Neural progenitor cell (in vitro differentiated cells): ENCODE data around the gene CACNG5. TPM values are rescaled to one million over a fixed set of nuclear protein-coding genes. Genes with fewer than 3 reads are reported as not detected.
"Not testable (repeated sequence)": the region's sequence is repeated elsewhere in the genome, so short reads cannot be mapped to it uniquely, and the experiment has no call there.

Experiments used
- DNase-seq: peaks from one replicate; pipeline ENCODE4 v3.0.0-alpha.2; 2016; ENCODE audit warnings: low spot score
- H2AFZ ChIP-seq: fragments of 200-600 bp; sonication (generic); replicated peaks from 2 replicates; pipeline ENCODE4 v1.6.1; 2016; ENCODE audit warnings: antibody characterized with exemption
- H3F3A ChIP-seq: fragments of 200-600 bp; sonication (generic); 2 replicates; pipeline ENCODE4 v1.6.1; 2016; ENCODE audit warnings: antibody characterized with exemption, low read depth
- H3K27ac ChIP-seq: fragments of 200-600 bp; sonication (generic); 2 replicates; pipeline ENCODE4 v1.5.1; 2016; ENCODE audit warnings: mild to moderate bottlenecking
- H3K27me3 ChIP-seq: fragments of 200-600 bp; sonication (generic); 2 replicates; pipeline ENCODE4 v1.6.1; 2016; ENCODE audit warnings: mild to moderate bottlenecking, moderate library complexity
- H3K36me3 ChIP-seq: fragments of 200-600 bp; sonication (generic); 2 replicates; pipeline ENCODE4 v1.5.1; 2016
- H3K4me1 ChIP-seq: fragments of 200-600 bp; sonication (generic); 2 replicates; pipeline ENCODE4 v1.6.1; 2016; ENCODE audit warnings: mixed run types
- H3K4me2 ChIP-seq: fragments of 200-600 bp; sonication (generic); 2 replicates; pipeline ENCODE4 v1.6.1; 2016
- H3K4me3 ChIP-seq: fragments of 200-600 bp; sonication (generic); 2 replicates; pipeline ENCODE4 v1.5.1; 2016
- H3K79me2 ChIP-seq: fragments of 200-600 bp; sonication (generic); 2 replicates; pipeline ENCODE4 v1.6.1; 2016; ENCODE audit warnings: low read depth
- H3K9ac ChIP-seq: fragments of 200-600 bp; sonication (generic); 2 replicates; pipeline ENCODE4 v1.6.1; 2016
- H3K9me3 ChIP-seq: fragments of 200-600 bp; sonication (generic); 2 replicates; pipeline ENCODE4 v1.5.1; 2016; ENCODE audit warnings: low read depth
- H4K20me1 ChIP-seq: fragments of 200-600 bp; sonication (generic); 2 replicates; pipeline ENCODE4 v1.6.1; 2016; ENCODE audit warnings: low read depth
- H3K27ac Mint-ChIP-seq: 3 replicates; pipeline ENCODE4 v1.8.0; 2021; ENCODE audit warnings: mixed read lengths
- H3K27me3 Mint-ChIP-seq: 2 replicates; pipeline ENCODE4 v1.8.0; 2022; ENCODE audit warnings: low read depth, mild to moderate bottlenecking, inconsistent platforms, moderate library complexity, mixed read lengths; ENCODE audit not compliant: insufficient read depth
- H3K36me3 Mint-ChIP-seq: 3 replicates; pipeline ENCODE4 v1.8.0; 2021; ENCODE audit warnings: mixed read lengths
- H3K4me1 Mint-ChIP-seq: 3 replicates; pipeline ENCODE4 v1.8.0; 2021; ENCODE audit warnings: mixed read lengths
- H3K4me3 Mint-ChIP-seq: 3 replicates; pipeline ENCODE4 v1.8.0; 2021; ENCODE audit warnings: mild to moderate bottlenecking, moderate library complexity, mixed read lengths
- H3K9me3 Mint-ChIP-seq: 3 replicates; pipeline ENCODE4 v1.8.0; 2020; ENCODE audit warnings: mixed read lengths
- EZH2 ChIP-seq: fragments of 200-600 bp; sonication (generic); IDR thresholded peaks from 2 replicates; pipeline ENCODE4 v1.6.1; 2017; ENCODE audit warnings: antibody characterized with exemption, mild to moderate bottlenecking, moderate library complexity
- EZH2phosphoT487 ChIP-seq: fragments of 200-600 bp; sonication (generic); IDR thresholded peaks from 2 replicates; pipeline ENCODE4 v1.6.1; 2017; ENCODE audit warnings: antibody characterized with exemption
- total RNA-seq: library from RNA; depleted of rRNA; stranded (reverse); fragments of >200 nt; gene quantifications from 2 replicates; pipeline ENCODE4 v1.2.3, GENCODE V29; 2015; ENCODE audit warnings: low replicate concordance
- TF ChIP-seq, protein P1 (sequence below): fragments of 200-600 bp; sonication (generic); IDR thresholded peaks from 2 replicates; pipeline ENCODE4 v1.5.1; 2017; ENCODE audit warnings: antibody characterized with exemption, mild to moderate bottlenecking

The CACNG5 gene
- total RNA-seq, 1 donor from 2014 or later, result not detected

DNA sequence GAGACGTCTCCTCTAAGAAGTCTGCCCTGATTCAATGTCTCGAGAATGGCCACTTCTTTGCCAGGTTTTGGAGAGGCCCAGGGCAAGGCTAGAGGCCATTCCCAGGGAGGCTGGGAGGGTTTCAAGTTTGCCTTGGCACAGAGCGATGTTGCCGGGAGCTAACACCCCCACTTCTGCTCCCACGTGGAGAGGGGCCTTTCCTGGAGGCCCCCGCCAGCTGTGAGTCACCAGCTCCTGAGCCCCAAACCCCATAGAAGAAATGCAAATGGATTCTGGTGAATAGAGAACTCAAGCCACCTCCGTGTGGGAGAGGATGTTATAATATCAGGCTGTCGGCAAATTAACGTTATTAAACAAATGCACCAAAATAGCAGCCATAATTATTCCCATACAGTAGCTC lies 62.2 kb downstream of the CACNG5 start:
- Mint-ChIP-seq H3K27ac (no peak overlapping the region), H3K27me3 (peaks cover 18% of the 10 kb centered on the region), H3K9me3 (no peaks in the 10 kb centered on the region), H3K4me1 (peaks cover 26% of the 10 kb centered on the region), H3K4me3 (no peak overlapping the region), H3K36me3 (no peaks in the 10 kb centered on the region)
- DNase-seq, result no peak
- no peaks in the 10 kb centered on the region for H3K27me3 ChIP-seq
- H3K4me2 ChIP-seq, result no peak overlapping the region
- H3K27ac ChIP-seq, result no peak overlapping the region
- TF ChIP-seq, protein P1, sequence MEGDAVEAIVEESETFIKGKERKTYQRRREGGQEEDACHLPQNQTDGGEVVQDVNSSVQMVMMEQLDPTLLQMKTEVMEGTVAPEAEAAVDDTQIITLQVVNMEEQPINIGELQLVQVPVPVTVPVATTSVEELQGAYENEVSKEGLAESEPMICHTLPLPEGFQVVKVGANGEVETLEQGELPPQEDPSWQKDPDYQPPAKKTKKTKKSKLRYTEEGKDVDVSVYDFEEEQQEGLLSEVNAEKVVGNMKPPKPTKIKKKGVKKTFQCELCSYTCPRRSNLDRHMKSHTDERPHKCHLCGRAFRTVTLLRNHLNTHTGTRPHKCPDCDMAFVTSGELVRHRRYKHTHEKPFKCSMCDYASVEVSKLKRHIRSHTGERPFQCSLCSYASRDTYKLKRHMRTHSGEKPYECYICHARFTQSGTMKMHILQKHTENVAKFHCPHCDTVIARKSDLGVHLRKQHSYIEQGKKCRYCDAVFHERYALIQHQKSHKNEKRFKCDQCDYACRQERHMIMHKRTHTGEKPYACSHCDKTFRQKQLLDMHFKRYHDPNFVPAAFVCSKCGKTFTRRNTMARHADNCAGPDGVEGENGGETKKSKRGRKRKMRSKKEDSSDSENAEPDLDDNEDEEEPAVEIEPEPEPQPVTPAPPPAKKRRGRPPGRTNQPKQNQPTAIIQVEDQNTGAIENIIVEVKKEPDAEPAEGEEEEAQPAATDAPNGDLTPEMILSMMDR, result no peak
- TF ChIP-seq EZH2 (no peak), EZH2phosphoT487 (no peak)
- no peaks in the 10 kb centered on the region for H4K20me1 ChIP-seq
- H3K4me1 ChIP-seq, result no peaks in the 10 kb centered on the region
- no peaks in the 10 kb centered on the region for H3F3A ChIP-seq
- no peaks in the 10 kb centered on the region for H3K36me3 ChIP-seq
- no peak overlapping the region for H3K4me3 ChIP-seq
- H2AFZ ChIP-seq, result no peak overlapping the region
- no peaks in the 10 kb centered on the region for H3K9me3 ChIP-seq
- H3K9ac ChIP-seq, result no peak overlapping the region
- no peaks in the 10 kb centered on the region for H3K79me2 ChIP-seq

- Histone ChIP-seq H4K20me1 (no peaks in the 10 kb centered on the region), H3K27me3 (no peaks in the 10 kb centered on the region), H3K27ac (no peak overlapping the region), H3K4me1 (no peaks in the 10 kb centered on the region), H3K4me2 (no peak overlapping the region), H3K9ac (no peak overlapping the region), H3K9me3 (no peaks in the 10 kb centered on the region), H3K79me2 (no peaks in the 10 kb centered on the region), H3F3A (no peaks in the 10 kb centered on the region), H3K36me3 (no peaks in the 10 kb centered on the region), H2AFZ (no peak overlapping the region), H3K4me3 (no peak overlapping the region)
- Mint-ChIP-seq H3K36me3 (no peaks in the 10 kb centered on the region), H3K4me3 (no peak overlapping the region), H3K27ac (no peak overlapping the region), H3K27me3 (peaks cover 13% of the 10 kb centered on the region), H3K9me3 (no peaks in the 10 kb centered on the region), H3K4me1 (peaks cover 29% of the 10 kb centered on the region)
- no peak for TF ChIP-seq EZH2phosphoT487
- TF ChIP-seq, protein P1, result no peak
- DNase-seq, result no peak
These were observed 63.6 kb downstream of the CACNG5 start for GRCh38 chr17:66898536-66898935.

- Mint-ChIP-seq H3K4me3 (no peak overlapping the region), H3K9me3 (no peaks in the 10 kb centered on the region), H3K36me3 (no peaks in the 10 kb centered on the region), H3K27ac (no peak overlapping the region), H3K4me1 (peaks cover 41% of the 10 kb centered on the region), H3K27me3 (peaks cover 11% of the 10 kb centered on the region)
- Histone ChIP-seq H3K36me3 (no peaks in the 10 kb centered on the region), H4K20me1 (no peaks in the 10 kb centered on the region), H3K4me3 (no peak overlapping the region), H3K27ac (no peak overlapping the region), H2AFZ (no peak overlapping the region), H3K4me1 (no peaks in the 10 kb centered on the region), H3K9ac (no peak overlapping the region), H3K9me3 (no peaks in the 10 kb centered on the region), H3K79me2 (no peaks in the 10 kb centered on the region), H3K27me3 (no peaks in the 10 kb centered on the region), H3K4me2 (no peak overlapping the region), H3F3A (no peaks in the 10 kb centered on the region)
- no peak for DNase-seq
- TF ChIP-seq EZH2phosphoT487, result no peak
- TF ChIP-seq, protein P1, result peak; percentile 39
- TF ChIP-seq EZH2, result no peak
These were observed 65.5 kb downstream of the CACNG5 start for GRCh38 chr17:66900126-66901010.

- Mint-ChIP-seq H3K27ac (peak overlapping the region; percentile 27), H3K4me1 (peaks cover 36% of the 10 kb centered on the region)
- not testable (repeated sequence) for H3K36me3 ChIP-seq, H3K4me3 ChIP-seq, DNase-seq, H3K27me3 Mint-ChIP-seq, H3K4me1 ChIP-seq, H3K4me2 ChIP-seq, H3K36me3 Mint-ChIP-seq, H3K9me3 ChIP-seq, H3K79me2 ChIP-seq, H3K9me3 Mint-ChIP-seq, H4K20me1 ChIP-seq, H3K27me3 ChIP-seq, H2AFZ ChIP-seq, H3K9ac ChIP-seq, H3K4me3 Mint-ChIP-seq, H3F3A ChIP-seq, H3K27ac ChIP-seq
These were observed 68.4 kb downstream of the CACNG5 start for GRCh38 chr17:66903296-66903695.
